ENCODE measurements around the gene SINHCAF. TPM values are rescaled to one million over a fixed set of nuclear protein-coding genes. Genes with fewer than 3 reads are reported as not detected.
A peak's percentile ranks its signal among the peaks of the same experiment; 100 is the strongest.

SINHCAF gene
- total and polyA plus RNA-seq, 5 donors = 9.1 to 15.2 (median 13.3) TPM

DNA sequence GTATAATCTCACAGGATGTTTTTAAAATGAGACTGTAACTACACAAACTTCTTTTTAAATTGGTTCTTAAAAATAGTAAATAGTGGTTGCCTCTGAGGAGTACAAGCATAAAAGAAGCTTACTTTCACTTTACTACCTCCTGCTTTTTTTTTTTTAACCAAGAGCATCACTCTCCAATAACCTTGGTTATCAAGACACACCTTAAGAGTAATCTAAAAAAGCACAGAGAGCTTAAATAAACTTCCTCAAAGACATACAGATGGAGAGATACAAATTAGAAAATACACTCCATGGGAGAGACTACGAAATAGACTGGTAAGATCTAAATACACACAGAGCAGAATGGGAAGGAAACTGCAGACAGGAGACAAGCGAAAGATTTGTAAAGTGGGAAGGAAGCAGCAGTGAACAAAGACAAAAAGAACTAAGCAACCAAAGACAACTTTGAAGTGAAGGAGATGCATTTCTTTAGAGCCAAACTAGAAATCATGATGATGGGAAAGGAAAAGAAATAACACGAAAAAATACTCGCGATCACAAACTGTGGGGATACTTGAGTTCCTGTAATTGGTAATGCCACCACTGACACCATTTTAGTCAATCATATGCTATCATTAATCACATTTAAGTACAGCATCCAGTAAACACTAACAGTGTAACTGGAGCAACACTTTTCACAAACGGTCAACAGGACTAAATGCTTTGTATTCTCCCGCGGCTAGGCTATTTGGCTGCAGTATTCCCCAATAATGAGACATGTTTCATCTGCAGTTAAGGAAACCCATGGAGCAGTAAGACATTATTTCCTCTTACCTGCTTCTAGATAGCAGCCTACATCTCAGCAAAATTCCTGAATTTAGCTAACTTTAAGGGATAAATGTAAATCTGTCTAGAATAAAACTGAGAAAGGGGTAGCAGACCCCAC lies 8.2 kb downstream of the SINHCAF start:
- WGBS = 19% methylated on average over 8 of the region's 8 CpGs
- Histone ChIP-seq H3K4me1 (ENCODE audit: control insufficient read depth, insufficient read depth, low read length) (no peaks in the 10 kb centered on the region), H3K27ac (ENCODE audit: low read length) (no peak overlapping the region), H3K4me3 (ENCODE audit: low read length) (peak overlapping the region; percentile 85), H3K9me3 (ENCODE audit: control insufficient read depth, low read length) (no peaks in the 10 kb centered on the region), H3K27me3 (ENCODE audit: control insufficient read depth, insufficient read depth) (no peaks in the 10 kb centered on the region)
- ATAC-seq (peak in 1 of 2 donors; percentile 41), DNase-seq (no peak)
- intact Hi-C loops (cut with DNase I) = no loop called here

DNA sequence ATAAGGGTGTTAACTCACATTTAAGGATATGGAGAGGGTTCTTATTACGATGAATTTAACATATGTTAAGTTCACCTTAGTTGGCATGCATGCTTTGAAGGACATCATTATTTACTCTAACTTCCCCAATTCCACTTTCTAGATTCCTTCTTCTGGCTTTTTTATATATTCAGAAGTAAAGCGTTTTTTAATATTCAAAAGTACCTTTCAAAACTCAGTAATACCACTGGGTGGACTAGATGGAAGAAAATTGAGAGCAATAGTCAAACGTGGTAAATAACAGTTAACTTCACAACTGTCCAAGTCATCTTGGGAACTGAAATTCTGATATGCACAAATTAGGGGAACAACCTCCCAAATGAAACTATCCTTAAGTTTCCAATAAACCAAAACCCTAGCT lies 9.1 kb downstream of the SINHCAF start:
- H3K9me3 ChIP-seq (ENCODE audit: control insufficient read depth, low read length) = no peaks in the 10 kb centered on the region
- no peak overlapping the region for H3K27ac ChIP-seq (ENCODE audit: low read length)
- intact Hi-C loops (cut with DNase I) = no loop called here
- 51% methylated on average over 3 of the region's 3 CpGs for WGBS
- H3K4me3 ChIP-seq (ENCODE audit: low read length) = peak overlapping the region; percentile 85
- no peaks in the 10 kb centered on the region for H3K27me3 ChIP-seq (ENCODE audit: control insufficient read depth, insufficient read depth)
- DNase-seq (no peak), ATAC-seq (no peak)
- H3K4me1 ChIP-seq (ENCODE audit: control insufficient read depth, insufficient read depth, low read length) = no peaks in the 10 kb centered on the region

DNA sequence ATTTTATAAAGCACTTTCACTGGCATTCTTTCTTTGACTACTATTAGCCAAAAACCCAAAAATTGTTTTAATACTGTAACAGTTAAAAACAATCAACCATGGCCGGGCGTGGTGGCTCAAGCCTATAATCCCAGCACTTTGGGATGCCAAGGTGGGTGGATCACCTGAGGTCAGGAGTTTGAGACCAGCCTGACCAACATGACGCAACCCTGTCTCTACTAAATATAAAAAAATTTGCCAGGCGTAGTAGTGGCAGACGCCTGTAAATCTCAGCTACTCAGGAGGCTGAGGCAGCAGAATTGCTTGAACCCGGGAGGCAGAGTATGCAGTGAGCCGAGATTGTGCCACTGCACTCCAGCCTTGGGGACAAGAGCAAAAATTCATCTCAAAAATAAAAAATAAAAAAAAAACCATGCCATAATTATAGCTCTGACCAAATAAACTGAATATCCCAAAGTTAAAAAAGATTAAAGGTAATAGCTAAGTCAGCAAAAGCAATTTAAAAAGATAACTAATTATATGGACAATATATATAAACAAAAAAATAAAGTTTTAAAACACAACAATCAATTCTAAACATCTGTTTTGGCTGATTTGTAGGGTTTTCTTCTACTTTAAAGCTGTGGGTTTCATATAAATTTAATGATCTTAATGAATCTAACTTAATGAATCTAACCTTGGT lies 10.0 kb downstream of the SINHCAF start:
- intact Hi-C loops (cut with DNase I) = no loop called here
- 91% methylated on average over 7 of the region's 7 CpGs for WGBS
- no peaks in the 10 kb centered on the region for H3K27me3 ChIP-seq (ENCODE audit: control insufficient read depth, insufficient read depth)
- no peaks in the 10 kb centered on the region for H3K4me1 ChIP-seq (ENCODE audit: control insufficient read depth, insufficient read depth, low read length)
- DNase-seq (no peak), ATAC-seq (no peak)
- no peak overlapping the region for H3K4me3 ChIP-seq (ENCODE audit: low read length)
- H3K27ac ChIP-seq (ENCODE audit: low read length) = no peak overlapping the region
- H3K9me3 ChIP-seq (ENCODE audit: control insufficient read depth, low read length) = no peaks in the 10 kb centered on the region

DNA sequence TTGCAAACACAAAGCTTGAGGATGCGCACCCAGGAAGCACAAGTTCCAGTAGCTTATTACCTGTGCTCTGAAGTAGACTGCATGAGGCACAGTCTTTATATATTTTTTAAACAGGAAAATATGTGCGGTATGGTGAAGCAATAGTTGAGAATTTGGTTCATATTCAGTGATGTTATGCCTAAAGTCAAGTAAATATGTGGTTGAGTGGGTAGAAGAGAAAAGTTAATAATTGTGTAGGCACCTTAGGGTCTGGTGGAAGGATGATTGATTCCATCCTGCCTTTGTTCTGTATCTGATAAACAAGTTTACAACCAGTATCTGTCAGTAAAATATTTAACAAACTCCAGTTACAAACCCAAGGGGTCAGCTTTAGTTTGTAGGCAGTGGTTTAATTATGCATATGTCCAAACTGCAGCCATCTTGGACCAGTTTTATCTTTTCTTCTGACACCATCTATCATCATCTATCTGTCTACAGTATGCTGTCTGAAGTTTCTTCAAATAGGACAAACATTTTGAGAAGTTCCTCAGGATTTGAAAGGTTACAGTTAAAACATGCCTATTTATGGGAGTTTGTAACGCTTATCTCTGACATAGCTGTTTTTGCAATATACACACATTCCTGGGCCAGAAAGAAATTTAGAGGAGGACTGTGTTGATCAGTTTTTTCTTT lies 10.8 kb downstream of the SINHCAF start:
- Histone ChIP-seq H3K27me3 (ENCODE audit: control insufficient read depth, insufficient read depth) (no peaks in the 10 kb centered on the region), H3K9me3 (ENCODE audit: control insufficient read depth, low read length) (no peaks in the 10 kb centered on the region), H3K27ac (ENCODE audit: low read length) (no peak overlapping the region), H3K4me1 (ENCODE audit: control insufficient read depth, insufficient read depth, low read length) (no peaks in the 10 kb centered on the region), H3K4me3 (ENCODE audit: low read length) (no peak overlapping the region)
- 92% methylated on average over 3 of the region's 3 CpGs for WGBS
- ATAC-seq (no peak), DNase-seq (no peak)
- intact Hi-C loops (cut with DNase I) = no loop called here

DNA sequence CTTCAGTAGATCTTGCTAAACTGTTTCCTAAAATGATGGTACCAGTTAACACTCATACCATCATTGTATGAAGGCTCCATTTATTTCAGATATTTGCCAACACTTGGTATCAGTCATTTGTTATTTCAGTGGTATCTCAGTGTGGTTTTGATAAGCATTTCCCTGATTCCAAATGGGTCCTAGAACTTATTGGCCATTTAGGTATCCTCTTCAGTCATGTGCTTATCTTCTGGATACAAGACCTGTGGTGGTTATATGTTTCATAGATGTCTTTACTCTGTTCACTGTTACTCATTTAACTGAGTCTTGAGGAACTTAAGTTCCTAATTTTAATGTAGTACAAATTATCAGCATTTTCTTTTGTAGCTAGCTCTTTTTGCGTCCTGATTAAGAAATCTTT lies 13.5 kb downstream of the SINHCAF start:
- ATAC-seq (no peak), DNase-seq (no peak)
- intact Hi-C loops (cut with DNase I) = no loop called here
- H3K4me3 ChIP-seq (ENCODE audit: low read length) = no peak overlapping the region
- no peaks in the 10 kb centered on the region for H3K27me3 ChIP-seq (ENCODE audit: control insufficient read depth, insufficient read depth)
- no peaks in the 10 kb centered on the region for H3K9me3 ChIP-seq (ENCODE audit: control insufficient read depth, low read length)
- WGBS = 96% methylated on average over 1 of the region's 1 CpG
- H3K4me1 ChIP-seq (ENCODE audit: control insufficient read depth, insufficient read depth, low read length) = no peaks in the 10 kb centered on the region
- H3K27ac ChIP-seq (ENCODE audit: low read length) = no peak overlapping the region

DNA sequence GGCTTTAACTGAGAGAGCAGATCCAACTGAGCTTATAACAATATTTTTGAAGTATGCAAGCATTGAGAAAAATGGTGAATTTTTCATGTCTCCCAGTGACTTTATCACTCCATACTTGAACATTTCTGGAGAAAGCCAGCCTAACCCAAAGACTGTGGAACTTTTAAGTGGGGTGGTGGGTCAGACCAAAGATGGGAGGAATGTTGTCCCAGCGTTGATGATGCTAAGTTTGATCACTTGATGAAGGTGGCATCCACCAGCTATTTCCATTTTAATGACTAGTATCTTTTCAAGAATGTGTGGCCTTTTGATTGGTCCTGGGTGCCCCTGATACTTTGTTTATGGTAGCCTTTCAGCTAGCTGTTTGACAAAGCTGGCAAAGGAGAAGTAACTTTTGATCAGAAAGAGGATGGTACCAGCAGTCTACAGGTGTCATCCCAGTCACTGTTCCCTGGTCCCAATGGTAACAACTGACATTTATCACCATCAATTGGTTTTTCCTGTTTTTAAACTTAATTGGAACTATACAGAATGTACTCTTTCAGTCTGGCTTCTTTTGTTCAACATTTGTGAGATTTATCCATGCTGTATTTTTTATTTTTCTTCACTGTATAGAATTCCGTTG lies 14.2 kb downstream of the SINHCAF start:
- Histone ChIP-seq H3K4me1 (ENCODE audit: control insufficient read depth, insufficient read depth, low read length) (no peaks in the 10 kb centered on the region), H3K4me3 (ENCODE audit: low read length) (no peak overlapping the region), H3K27ac (ENCODE audit: low read length) (no peak overlapping the region), H3K27me3 (ENCODE audit: control insufficient read depth, insufficient read depth) (no peaks in the 10 kb centered on the region), H3K9me3 (ENCODE audit: control insufficient read depth, low read length) (no peaks in the 10 kb centered on the region)
- intact Hi-C loops (cut with DNase I) = no loop called here
- DNase-seq = no peak
- no peak for ATAC-seq
- 94% methylated on average over 2 of the region's 2 CpGs for WGBS

DNA sequence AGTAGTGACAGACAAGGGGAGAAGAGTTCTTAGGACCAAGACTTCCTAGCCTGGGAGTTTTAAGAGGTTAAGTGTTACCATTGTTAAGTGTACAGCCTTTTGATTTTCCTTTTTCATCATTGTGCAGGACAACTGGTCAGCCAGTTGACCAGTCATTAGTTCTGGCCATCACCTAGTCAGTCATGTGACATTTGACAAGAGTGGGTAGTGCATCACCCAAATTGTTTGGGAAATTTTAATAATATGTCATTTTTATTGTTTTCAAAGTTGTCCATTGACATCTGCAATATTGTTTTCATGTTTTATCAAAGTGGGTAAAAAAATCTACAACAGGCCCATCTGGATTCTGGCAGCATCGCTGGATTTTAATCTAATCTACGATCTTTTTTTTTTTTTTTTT lies 15.5 kb downstream of the SINHCAF start:
- Histone ChIP-seq H3K4me1 (ENCODE audit: control insufficient read depth, insufficient read depth, low read length) (no peaks in the 10 kb centered on the region), H3K27ac (ENCODE audit: low read length) (no peak overlapping the region), H3K27me3 (ENCODE audit: control insufficient read depth, insufficient read depth) (no peaks in the 10 kb centered on the region), H3K4me3 (ENCODE audit: low read length) (no peak overlapping the region), H3K9me3 (ENCODE audit: control insufficient read depth, low read length) (no peaks in the 10 kb centered on the region)
- no peak for DNase-seq
- intact Hi-C loops (cut with DNase I) = no loop called here
- WGBS = 85% methylated on average over 2 of the region's 2 CpGs
- no peak for ATAC-seq

DNA sequence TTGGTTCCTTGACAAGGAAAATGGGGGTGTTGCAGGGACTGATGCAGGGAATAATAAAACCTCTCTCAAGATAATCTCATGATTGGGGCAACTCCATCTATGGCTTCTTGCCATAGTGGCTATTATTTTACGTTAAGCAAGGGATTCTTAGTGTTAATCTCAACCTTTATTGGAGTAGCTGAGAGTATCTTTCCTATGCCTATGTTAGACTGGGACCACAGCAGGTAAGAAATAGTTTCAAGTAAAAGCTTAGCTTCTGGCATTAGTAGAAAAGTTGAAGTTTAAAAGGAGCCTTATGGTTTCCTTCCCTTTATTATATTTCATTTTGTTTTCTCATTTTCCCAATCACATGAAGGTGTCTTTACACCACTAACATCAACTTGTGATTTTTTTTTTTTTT lies 16.7 kb downstream of the SINHCAF start:
- Histone ChIP-seq H3K4me3 (ENCODE audit: low read length) (no peak overlapping the region), H3K27ac (ENCODE audit: low read length) (no peak overlapping the region), H3K9me3 (ENCODE audit: control insufficient read depth, low read length) (no peaks in the 10 kb centered on the region), H3K4me1 (ENCODE audit: control insufficient read depth, insufficient read depth, low read length) (no peaks in the 10 kb centered on the region), H3K27me3 (ENCODE audit: control insufficient read depth, insufficient read depth) (no peaks in the 10 kb centered on the region)
- WGBS = 92% methylated on average over 1 of the region's 1 CpG
- intact Hi-C loops (cut with DNase I) = no loop called here
- DNase-seq = no peak
- no peak for ATAC-seq

DNA sequence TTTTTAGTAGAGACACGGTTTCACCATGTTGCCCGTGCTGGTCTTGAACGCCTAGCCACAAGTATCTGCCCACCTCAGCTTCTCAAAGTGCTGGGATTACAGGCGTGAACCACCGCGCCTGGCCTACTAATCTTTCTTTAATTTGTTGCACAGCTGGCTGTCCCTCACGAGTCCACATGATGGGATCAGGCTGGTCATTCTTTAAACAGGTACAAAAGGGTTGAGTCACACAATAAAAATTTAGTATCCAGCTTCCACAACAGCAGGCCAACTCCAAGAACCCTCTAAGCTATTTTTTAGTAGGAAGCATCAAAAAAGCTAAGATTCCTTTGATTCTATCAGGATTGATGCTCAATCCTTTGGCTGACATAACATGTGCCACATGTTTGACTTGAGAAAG lies 17.8 kb downstream of the SINHCAF start:
- ATAC-seq = no peak
- no peak for DNase-seq
- no peak overlapping the region for H3K4me3 ChIP-seq (ENCODE audit: low read length)
- H3K4me1 ChIP-seq (ENCODE audit: control insufficient read depth, insufficient read depth, low read length) = no peaks in the 10 kb centered on the region
- 92% methylated on average over 7 of the region's 7 CpGs for WGBS
- H3K9me3 ChIP-seq (ENCODE audit: control insufficient read depth, low read length) = no peaks in the 10 kb centered on the region
- H3K27me3 ChIP-seq (ENCODE audit: control insufficient read depth, insufficient read depth) = no peaks in the 10 kb centered on the region
- intact Hi-C loops (cut with DNase I) = no loop called here
- no peak overlapping the region for H3K27ac ChIP-seq (ENCODE audit: low read length)

DNA sequence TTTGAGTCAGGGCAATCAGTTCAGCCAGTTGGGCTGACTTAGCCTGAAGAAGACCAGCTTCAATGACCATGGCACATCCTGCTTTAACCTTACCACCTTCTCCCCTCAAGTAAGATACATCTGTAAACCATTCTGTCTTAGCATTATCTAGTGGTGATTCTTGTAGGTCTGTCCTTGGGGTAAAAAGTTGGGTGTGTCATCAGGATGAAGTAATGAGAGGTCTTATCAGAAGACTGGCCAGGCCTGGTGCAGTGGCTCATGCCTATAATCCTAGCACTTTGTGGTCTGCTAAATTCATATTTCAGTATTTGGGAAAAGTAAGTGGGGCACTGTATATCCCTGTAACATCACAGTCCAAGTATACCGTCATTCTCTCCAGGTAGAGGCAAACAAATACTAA lies 19.1 kb downstream of the SINHCAF start:
- H3K9me3 ChIP-seq (ENCODE audit: control insufficient read depth, low read length) = no peaks in the 10 kb centered on the region
- no peaks in the 10 kb centered on the region for H3K27me3 ChIP-seq (ENCODE audit: control insufficient read depth, insufficient read depth)
- ATAC-seq (no peak), DNase-seq (no peak)
- no peak overlapping the region for H3K27ac ChIP-seq (ENCODE audit: low read length)
- intact Hi-C loops (cut with DNase I) = no loop called here
- H3K4me1 ChIP-seq (ENCODE audit: control insufficient read depth, insufficient read depth, low read length) = no peaks in the 10 kb centered on the region
- H3K4me3 ChIP-seq (ENCODE audit: low read length) = no peak overlapping the region
- 98% methylated on average over 1 of the region's 1 CpG for WGBS

DNA sequence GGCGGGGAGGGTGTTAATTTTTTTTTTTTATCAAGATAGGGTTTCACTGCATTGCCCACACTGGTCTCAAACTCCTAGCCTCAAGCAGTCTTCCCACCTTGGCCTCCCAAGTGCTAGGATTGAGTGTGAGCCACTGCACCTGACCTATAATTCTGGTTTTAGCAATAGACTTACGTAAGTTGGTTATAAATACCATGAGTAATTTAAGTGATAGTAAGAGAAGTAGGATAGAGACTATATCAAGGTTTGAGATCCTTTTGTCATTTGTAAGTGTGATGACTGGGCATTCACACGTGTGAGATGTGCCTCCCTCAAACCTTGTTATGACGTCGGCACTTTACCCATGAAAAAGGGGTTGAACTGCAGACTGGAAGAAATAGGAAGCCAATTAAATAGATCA lies 22.5 kb downstream of the SINHCAF start:
- no peak overlapping the region for H3K27ac ChIP-seq (ENCODE audit: low read length)
- intact Hi-C loops (cut with DNase I) = no loop called here
- no peaks in the 10 kb centered on the region for H3K4me1 ChIP-seq (ENCODE audit: control insufficient read depth, insufficient read depth, low read length)
- no peak overlapping the region for H3K4me3 ChIP-seq (ENCODE audit: low read length)
- 90% methylated on average over 5 of the region's 5 CpGs for WGBS
- no peaks in the 10 kb centered on the region for H3K27me3 ChIP-seq (ENCODE audit: control insufficient read depth, insufficient read depth)
- DNase-seq (no peak), ATAC-seq (no peak)
- H3K9me3 ChIP-seq (ENCODE audit: control insufficient read depth, low read length) = no peaks in the 10 kb centered on the region
